OCI-LY3 (cell line): ENCODE results near the gene CD300H.

Source experiments
- H2AFZ ChIP-seq: fragments of 200-600, 300-600 bp; shearing (Covaris generic); 2 replicates; pipeline ENCODE4 v1.6.0; 2014; ENCODE audit warnings: antibody characterized with exemption, low read depth, low read length
- H3K27ac ChIP-seq: fragments of 200-600, 300-600 bp; sonication (generic); 2 replicates; pipeline ENCODE4 v1.5.1; 2014; ENCODE audit warnings: mild to moderate bottlenecking, low read length, moderate library complexity, mixed read lengths
- H3K27me3 ChIP-seq: fragments of 200-600, 300-600 bp; sonication (generic); 2 replicates; pipeline ENCODE4 v1.6.1; 2014; ENCODE audit warnings: low read depth, low read length, mixed read lengths
- H3K36me3 ChIP-seq: fragments of 200-600, 300-600 bp; sonication (generic); replicated peaks from 2 replicates; pipeline ENCODE3; 2014; ENCODE audit warnings: low read depth, low read length, mixed read lengths
- H3K4me1 ChIP-seq: fragments of 300-600, 200-600 bp; sonication (generic); 2 replicates; pipeline ENCODE4 v1.6.1; 2014; ENCODE audit warnings: low read length, mixed read lengths
- H3K4me2 ChIP-seq: fragments of 200-600, 300-600 bp; sonication (generic); 2 replicates; pipeline ENCODE4 v1.6.1; 2014; ENCODE audit warnings: low read length, mixed read lengths
- H3K4me3 ChIP-seq: fragments of 300-600, 200-600 bp; sonication (generic); 2 replicates; pipeline ENCODE4 v1.5.1; 2014; ENCODE audit warnings: antibody characterized with exemption, mild to moderate bottlenecking, low read length, moderate library complexity
- H3K79me2 ChIP-seq: fragments of 300-600, 200-600 bp; shearing (Covaris generic); 2 replicates; pipeline ENCODE4 v1.6.1; 2014; ENCODE audit warnings: mild to moderate bottlenecking, low read length, mixed read lengths
- H3K9ac ChIP-seq: fragments of 300-600, 200-600 bp; shearing (Covaris generic); 2 replicates; pipeline ENCODE4 v1.6.0; 2014; ENCODE audit warnings: mild to moderate bottlenecking, low read length, moderate library complexity
- H3K9me3 ChIP-seq: fragments of 200-600, 300-600 bp; shearing (Covaris generic); 2 replicates; pipeline ENCODE4 v1.6.1; 2014; ENCODE audit warnings: low read length, mixed read lengths; ENCODE audit not compliant: insufficient read depth
- H4K20me1 ChIP-seq: fragments of 200-600, 300-600 bp; sonication (generic); 2 replicates; pipeline ENCODE4 v1.6.1; 2016; ENCODE audit warnings: low read length, mixed read lengths; ENCODE audit not compliant: insufficient read depth
- EZH2phosphoT487 ChIP-seq: fragments of 200-600 bp; shearing (Covaris generic); IDR thresholded peaks from 2 replicates; pipeline ENCODE4 v1.6.1; 2018; ENCODE audit warnings: antibody characterized with exemption, mixed run types, low read depth
- TF ChIP-seq, protein P1 (sequence below): fragments of 200-600, 300-600 bp; sonication (generic); IDR thresholded peaks from 2 replicates; pipeline ENCODE4 v1.5.1; 2014; ENCODE audit warnings: antibody characterized with exemption, low read length, low read depth

CD300H gene

DNA sequence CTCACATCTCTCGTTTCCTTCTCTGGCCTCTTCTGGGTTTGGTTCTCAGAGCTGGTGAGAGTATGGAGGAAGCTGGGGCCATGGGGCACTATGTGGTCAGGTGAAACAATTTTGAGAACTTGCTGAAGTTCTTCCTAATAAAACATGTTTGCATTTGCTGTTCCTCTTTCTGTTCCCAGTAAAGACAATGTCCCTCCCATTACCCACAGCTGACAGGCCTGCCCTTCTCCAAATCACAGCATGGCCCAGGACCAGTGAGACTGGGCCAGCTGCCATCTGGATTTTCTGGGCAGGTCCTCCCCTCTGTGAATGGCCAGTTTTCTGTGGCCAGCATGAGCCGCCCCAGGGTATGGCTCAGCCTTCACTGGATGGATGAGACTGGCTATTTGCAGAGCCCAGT is at the start of gene CD300H:
CD300H (minus strand) TSS at position 113 of the 400 bp plus-strand sequence.
- TF ChIP-seq, protein P1, sequence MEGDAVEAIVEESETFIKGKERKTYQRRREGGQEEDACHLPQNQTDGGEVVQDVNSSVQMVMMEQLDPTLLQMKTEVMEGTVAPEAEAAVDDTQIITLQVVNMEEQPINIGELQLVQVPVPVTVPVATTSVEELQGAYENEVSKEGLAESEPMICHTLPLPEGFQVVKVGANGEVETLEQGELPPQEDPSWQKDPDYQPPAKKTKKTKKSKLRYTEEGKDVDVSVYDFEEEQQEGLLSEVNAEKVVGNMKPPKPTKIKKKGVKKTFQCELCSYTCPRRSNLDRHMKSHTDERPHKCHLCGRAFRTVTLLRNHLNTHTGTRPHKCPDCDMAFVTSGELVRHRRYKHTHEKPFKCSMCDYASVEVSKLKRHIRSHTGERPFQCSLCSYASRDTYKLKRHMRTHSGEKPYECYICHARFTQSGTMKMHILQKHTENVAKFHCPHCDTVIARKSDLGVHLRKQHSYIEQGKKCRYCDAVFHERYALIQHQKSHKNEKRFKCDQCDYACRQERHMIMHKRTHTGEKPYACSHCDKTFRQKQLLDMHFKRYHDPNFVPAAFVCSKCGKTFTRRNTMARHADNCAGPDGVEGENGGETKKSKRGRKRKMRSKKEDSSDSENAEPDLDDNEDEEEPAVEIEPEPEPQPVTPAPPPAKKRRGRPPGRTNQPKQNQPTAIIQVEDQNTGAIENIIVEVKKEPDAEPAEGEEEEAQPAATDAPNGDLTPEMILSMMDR: no peak
- no peak for TF ChIP-seq EZH2phosphoT487
- peaks cover 7% of the 10 kb centered on the region for H3K27me3 ChIP-seq
- H2AFZ ChIP-seq: no peak within 1 kb of the TSS
- no peak within 1 kb of the TSS for H3K9ac ChIP-seq
- no peaks in the 10 kb centered on the region for H4K20me1 ChIP-seq
- no peaks in the 10 kb centered on the region for H3K79me2 ChIP-seq
- no peaks in the 10 kb centered on the region for H3K9me3 ChIP-seq
- no peaks in the 10 kb centered on the region for H3K36me3 ChIP-seq
- H3K4me3 ChIP-seq: no peak within 1 kb of the TSS
- no peak within 1 kb of the TSS for H3K27ac ChIP-seq
- H3K4me1 ChIP-seq: peaks cover 13% of the 10 kb centered on the region
- H3K4me2 ChIP-seq: peak within 1 kb of the TSS; percentile 34

DNA sequence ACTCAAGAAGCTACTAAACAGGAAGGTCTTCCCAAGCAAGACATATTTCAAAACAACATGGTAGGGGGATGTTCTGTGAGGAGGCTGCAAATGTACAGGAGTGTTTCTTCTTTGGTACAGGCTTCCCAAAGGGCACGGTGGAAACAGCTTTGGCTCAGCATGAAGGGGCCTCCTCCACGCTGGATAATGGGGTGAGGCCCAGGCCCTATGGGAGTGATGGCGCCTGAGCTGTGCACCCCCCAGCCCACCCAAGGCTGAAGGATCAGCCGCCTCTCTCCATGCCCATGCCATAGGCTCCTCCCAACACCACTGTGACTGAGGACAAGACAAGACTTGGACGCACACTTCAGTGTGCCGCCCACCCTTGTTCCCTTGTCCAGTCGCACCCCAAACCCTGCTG is 49.4 kb upstream of the CD300H start:
- no peak overlapping the region for H3K4me3 ChIP-seq
- H3K9ac ChIP-seq: no peak overlapping the region
- H3K27ac ChIP-seq: no peak overlapping the region
- peaks cover 7% of the 10 kb centered on the region; the same call in 1 of the 2 replicates for H3K4me1 ChIP-seq
- no peaks in the 10 kb centered on the region for H3K36me3 ChIP-seq
- TF ChIP-seq EZH2phosphoT487: no peak
- TF ChIP-seq, protein P1: no peak
- H2AFZ ChIP-seq: no peak overlapping the region
- H4K20me1 ChIP-seq: no peaks in the 10 kb centered on the region
- H3K79me2 ChIP-seq: no peaks in the 10 kb centered on the region
- no peak overlapping the region for H3K4me2 ChIP-seq
- no peaks in the 10 kb centered on the region for H3K9me3 ChIP-seq
- peaks cover 65% of the 10 kb centered on the region for H3K27me3 ChIP-seq

GRCh38 chr17:74612046-74612445 is 44.7 kb upstream of the CD300H start:
- H3K9ac ChIP-seq: no peak overlapping the region
- H3K27ac ChIP-seq: no peak overlapping the region
- H3K4me2 ChIP-seq: no peak overlapping the region
- no peak overlapping the region for H3K4me3 ChIP-seq
- no peaks in the 10 kb centered on the region for H3K79me2 ChIP-seq
- peaks cover 73% of the 10 kb centered on the region for H3K27me3 ChIP-seq
- no peaks in the 10 kb centered on the region for H3K9me3 ChIP-seq
- no peaks in the 10 kb centered on the region for H3K36me3 ChIP-seq
- TF ChIP-seq, protein P1: no peak
- no peak for TF ChIP-seq EZH2phosphoT487
- H2AFZ ChIP-seq: no peak overlapping the region
- H3K4me1 ChIP-seq: peaks cover 11% of the 10 kb centered on the region
- H4K20me1 ChIP-seq: 0 out of 2 replicates have a peak, but pooled peaks cover 3% of the 10 kb centered on the region

DNA sequence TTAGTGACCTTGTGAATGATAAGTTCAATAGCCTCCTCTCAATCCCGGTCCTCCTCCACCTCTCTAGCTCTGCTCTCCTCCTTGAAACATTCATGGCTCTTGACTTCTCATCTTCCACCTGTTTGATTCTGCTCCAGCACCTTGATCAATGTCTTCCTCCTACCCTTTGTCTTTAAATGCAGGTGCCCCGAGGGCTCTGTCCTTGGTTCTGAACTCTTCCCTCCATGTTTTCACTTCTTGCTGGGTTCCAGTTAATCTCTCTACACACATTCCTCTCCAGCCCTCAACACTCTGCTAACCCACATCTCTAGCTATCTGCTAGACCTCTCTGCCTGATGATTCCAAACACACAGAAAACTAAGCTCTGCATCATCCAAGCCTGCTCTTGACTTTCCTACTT is 42.8 kb upstream of the CD300H start:
- Histone ChIP-seq H3K27ac (no peak overlapping the region), H3K4me1 (peaks cover 14% of the 10 kb centered on the region), H3K27me3 (peaks cover 63% of the 10 kb centered on the region), H3K36me3 (no peaks in the 10 kb centered on the region), H2AFZ (no peak overlapping the region), H3K9ac (no peak overlapping the region), H3K9me3 (no peaks in the 10 kb centered on the region), H4K20me1 (0 out of 2 replicates have a peak, but pooled peaks cover 3% of the 10 kb centered on the region), H3K4me2 (no peak overlapping the region), H3K4me3 (no peak overlapping the region), H3K79me2 (no peaks in the 10 kb centered on the region)
- TF ChIP-seq, protein P1: no peak
- TF ChIP-seq EZH2phosphoT487: no peak
